GM12878 (cell line): ENCODE results near the gene TRIM9. TPM values are rescaled to one million over a fixed set of nuclear protein-coding genes. Genes with fewer than 3 reads are reported as not detected.

Source experiments
- ATAC-seq: fragments of 200-7000 bp; cut with Tn5 transposase; 3 replicates; pipeline ENCODE4 v1.9.1; 2020; ENCODE audit warnings: mild to moderate bottlenecking, moderate library complexity
- BruUV-seq: library from RNA; stranded (reverse); fragments of 400-500 nt; replicated peaks from 2 replicates; lab custom pipeline; 2021; lab: Mats Ljungman, UMichigan
- CTCF ChIA-PET: fragments of 300-600 bp; sonication (Branson Sonifier 250); formaldehyde crosslinking; extraction: SDS; loops from one replicate; lab custom pipeline; 2021; ENCODE audit warnings: inconsistent platforms; lab: Yijun Ruan, JAX
- POLR2A ChIA-PET: fragments of 350-600 bp; formaldehyde crosslinking; extraction: SDS; loops from one replicate; lab custom pipeline; 2021; ENCODE audit warnings: inconsistent platforms; lab: Charles Lee
- RAD21 ChIA-PET: fragments of 300-600 bp; sonication (Branson Sonifier 250); formaldehyde crosslinking; loops from one replicate; lab custom pipeline; 2023; ENCODE audit warnings: antibody characterized with exemption; ENCODE audit not compliant: unreplicated experiment; lab: Charles Lee
- SMC1A ChIA-PET: fragments of 300-600 bp; sonication (Branson Sonifier 250); formaldehyde crosslinking; loops from one replicate; lab custom pipeline; 2023; ENCODE audit not compliant: unreplicated experiment, uncharacterized antibody; lab: Charles Lee
- DNase-seq: peaks from one replicate; pipeline ENCODE4 v3.0.0-alpha.2; 2011; ENCODE audit warnings: low read depth, low spot score
- FAIRE-seq: peaks from 3 replicates; lab custom pipeline; 2011; peaks lifted over from hg19 to GRCh38; lab: Jason Lieb, UNC
- H2AFZ ChIP-seq: 2 replicates; pipeline ENCODE4 v1.6.0; 2011; ENCODE audit warnings: low read depth, low read length, control low read depth; ENCODE audit not compliant: control insufficient read depth
- H3K27ac ChIP-seq: 2 replicates; pipeline ENCODE4 v1.5.1; 2011; ENCODE audit warnings: control low read depth; ENCODE audit not compliant: control insufficient read depth, insufficient read depth
- H3K27me3 ChIP-seq, 2 experiments: replicated peaks in 1 of 2; 2 replicates each; pipeline versions ENCODE4 v1.6.0 to v1.6.1; 2011; ENCODE audit warnings: low read length in 1 of 2; ENCODE audit not compliant: control insufficient read depth in 2 of 2, insufficient read depth in 2 of 2
- H3K36me3 ChIP-seq, 2 experiments: 2 replicates each; pipeline ENCODE4 v1.5.1; 2011; ENCODE audit warnings: low read length in 1 of 2; ENCODE audit not compliant: control insufficient read depth in 2 of 2, insufficient read depth in 2 of 2
- H3K4me1 ChIP-seq: 2 replicates; pipeline ENCODE4 v1.6.1; 2011; ENCODE audit warnings: mild to moderate bottlenecking, low read length, moderate library complexity, mixed read lengths; ENCODE audit not compliant: control insufficient read depth, insufficient read depth
- H3K4me2 ChIP-seq: 2 replicates; pipeline ENCODE4 v1.6.0; 2011; ENCODE audit warnings: control low read depth; ENCODE audit not compliant: control insufficient read depth, insufficient read depth
- H3K4me3 ChIP-seq: fragments of 200-600 bp; sonication (generic); 2 replicates; pipeline ENCODE4 v1.5.1; 2016
- H3K79me2 ChIP-seq: 2 replicates; pipeline ENCODE4 v1.6.0; 2011; ENCODE audit warnings: low read length; ENCODE audit not compliant: control insufficient read depth, insufficient read depth
- H3K9ac ChIP-seq: 2 replicates; pipeline ENCODE4 v1.8.0; 2011; ENCODE audit warnings: low read length, control low read depth, mixed read lengths; ENCODE audit not compliant: control insufficient read depth, insufficient read depth
- H3K9me3 ChIP-seq: replicated peaks from 3 replicates; pipeline ENCODE4 v1.5.1; 2011; ENCODE audit warnings: mild to moderate bottlenecking, low read length; ENCODE audit not compliant: control insufficient read depth, insufficient read depth
- H4K20me1 ChIP-seq: 2 replicates; pipeline ENCODE4 v1.6.0; 2011; ENCODE audit not compliant: control insufficient read depth, insufficient read depth
- NFXL1 ChIP-seq: fragments of 450-650 bp; IDR thresholded peaks from 2 replicates; pipeline ENCODE4 v1.6.1; 2017; ENCODE audit warnings: antibody characterized with exemption, mild to moderate bottlenecking, borderline replicate concordance
- POU2F2 ChIP-seq: IDR thresholded peaks from 3 replicates; pipeline ENCODE4 v1.6.1; 2011; ENCODE audit warnings: low read depth, mild to moderate bottlenecking, low read length, borderline replicate concordance
- STAT3 ChIP-seq: IDR thresholded peaks from 2 replicates; pipeline ENCODE4 v1.6.1; 2011; ENCODE audit warnings: low read depth, low read length, improper control_type of control experiment
- WGBS: methylation state at CpG from one replicate; pipeline ENCODE4 v1.1.6; 2016; ENCODE audit warnings: low lambda C conversion rate; ENCODE audit not compliant: insufficient replicate concordance, insufficient coverage; ENCODE audit errors: missing lambda C conversion rate; 5-methylcytosine and 5-hydroxymethylcytosine counted together
- in situ Hi-C: fragments of 300-500 bp; cut with MboI; formaldehyde crosslinking; loops from 9 replicates; pipeline ENCODE4 v1.14.3; 2018; ENCODE audit warnings: mixed read lengths
- intact Hi-C: fragments of 100-400 bp; cut with micrococcal nuclease; formaldehyde crosslinking; loops from one replicate; pipeline ENCODE4 v1.14.2; 2022; ENCODE audit not compliant: unreplicated experiment
- polyA plus RNA-seq, 11 experiments: library from polyadenylated mRNA; depleted of rRNA in 4 of 11; unstranded in 6 of 11; stranded (reverse) in 5 of 11; fragments of >200 nt; fragmentation: Nextera tagmentation in 4 of 11; fragmentation: Illumina TruSeq in 1 of 11; extraction: Ambion mirVana in 4 of 11; extraction: Trizol in 1 of 11; gene quantifications; 1 replicate in 1 of 11; 2 replicates in 10 of 11; pipeline versions ENCODE4 v1.2.1 to v1.2.3, GENCODE V29; 2011 to 2016; ENCODE audit warnings: inconsistent platforms in 2 of 11, missing spikeins in 2 of 11, low read depth in 1 of 11
- total RNA-seq, 4 experiments: library from RNA; depleted of rRNA in 3 of 4; stranded (reverse); fragments of >200 nt in 3 of 4; fragmentation: Illumina TruSeq in 1 of 4; extraction: Trizol in 1 of 4; gene quantifications; 2 replicates each; pipeline versions ENCODE4 v1.2.1 to v1.2.3, GENCODE V29; 2013 to 2021
- TF ChIP-seq, protein P1 (sequence below): fragments of 450-650 bp; IDR thresholded peaks from 2 replicates; pipeline ENCODE4 v1.6.1; 2017; ENCODE audit warnings: antibody characterized with exemption, mild to moderate bottlenecking, moderate library complexity

TRIM9 gene
- total and polyA plus RNA-seq, 10 of the 15 experiments (the other 5 are each of a cell fraction or from before 2014, with no cell fraction given) = 0.04 to 0.18 (median 0.11) TPM; not detected in 2

DNA sequence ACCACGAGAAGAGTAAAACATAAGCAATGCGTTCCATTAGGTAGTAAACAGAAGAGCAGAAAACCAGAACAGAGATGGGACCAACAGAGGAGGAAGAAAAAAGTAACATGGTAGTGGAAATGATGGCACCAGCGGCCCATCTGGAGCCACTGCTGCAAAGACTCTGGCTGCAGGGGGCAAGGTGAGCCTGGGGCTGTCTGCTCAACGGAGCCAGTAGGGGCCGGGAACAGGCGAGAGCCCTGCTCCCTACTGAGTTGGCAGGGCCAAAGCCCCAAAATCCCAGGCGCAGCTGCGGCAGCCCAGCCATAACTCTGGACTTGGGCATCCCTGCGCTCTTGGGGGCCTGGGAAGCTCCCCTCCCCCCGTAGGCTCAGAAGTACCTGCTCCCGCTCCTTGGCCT, 122.2 kb downstream of the TRIM9 start:
- Histone ChIP-seq H2AFZ (no peak overlapping the region), H3K4me1 (peaks cover 5% of the 10 kb centered on the region; the same call in 1 of the 2 replicates), H3K27ac (no peak overlapping the region), H3K79me2 (no peaks in the 10 kb centered on the region), H3K9ac (no peak overlapping the region), H4K20me1 (no peaks in the 10 kb centered on the region), H3K9me3 (no peaks in the 10 kb centered on the region), H3K36me3 (no peaks in the 10 kb centered on the region), H3K27me3 (peaks cover 0 to 2% of the 10 kb centered on the region in 2 experiments; a peak in 2 of 4 replicates), H3K4me3 (no peak overlapping the region), H3K4me2 (no peak overlapping the region)
- RAD21 ChIA-PET = no interaction called here
- WGBS = 41% methylated on average over 10 of the region's 11 CpGs
- FAIRE-seq (no peak), ATAC-seq (no peak), DNase-seq (no peak)
- no TSS peak for BruUV-seq
- TF ChIP-seq STAT3 (no peak), POU2F2 (no peak), NFXL1 (no peak)
- TF ChIP-seq, protein P1, sequence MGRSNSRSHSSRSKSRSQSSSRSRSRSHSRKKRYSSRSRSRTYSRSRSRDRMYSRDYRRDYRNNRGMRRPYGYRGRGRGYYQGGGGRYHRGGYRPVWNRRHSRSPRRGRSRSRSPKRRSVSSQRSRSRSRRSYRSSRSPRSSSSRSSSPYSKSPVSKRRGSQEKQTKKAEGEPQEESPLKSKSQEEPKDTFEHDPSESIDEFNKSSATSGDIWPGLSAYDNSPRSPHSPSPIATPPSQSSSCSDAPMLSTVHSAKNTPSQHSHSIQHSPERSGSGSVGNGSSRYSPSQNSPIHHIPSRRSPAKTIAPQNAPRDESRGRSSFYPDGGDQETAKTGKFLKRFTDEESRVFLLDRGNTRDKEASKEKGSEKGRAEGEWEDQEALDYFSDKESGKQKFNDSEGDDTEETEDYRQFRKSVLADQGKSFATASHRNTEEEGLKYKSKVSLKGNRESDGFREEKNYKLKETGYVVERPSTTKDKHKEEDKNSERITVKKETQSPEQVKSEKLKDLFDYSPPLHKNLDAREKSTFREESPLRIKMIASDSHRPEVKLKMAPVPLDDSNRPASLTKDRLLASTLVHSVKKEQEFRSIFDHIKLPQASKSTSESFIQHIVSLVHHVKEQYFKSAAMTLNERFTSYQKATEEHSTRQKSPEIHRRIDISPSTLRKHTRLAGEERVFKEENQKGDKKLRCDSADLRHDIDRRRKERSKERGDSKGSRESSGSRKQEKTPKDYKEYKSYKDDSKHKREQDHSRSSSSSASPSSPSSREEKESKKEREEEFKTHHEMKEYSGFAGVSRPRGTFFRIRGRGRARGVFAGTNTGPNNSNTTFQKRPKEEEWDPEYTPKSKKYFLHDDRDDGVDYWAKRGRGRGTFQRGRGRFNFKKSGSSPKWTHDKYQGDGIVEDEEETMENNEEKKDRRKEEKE = no peak
- POLR2A ChIA-PET = no interaction called here
- in situ Hi-C loops = no loop called here
- CTCF ChIA-PET = no interaction called here
- intact Hi-C loops = no loop called here
- SMC1A ChIA-PET = no interaction called here
